Astrocyte of the spinal cord (primary cell): ENCODE results near the gene BCLAF1.

Experiments
- DNase-seq: peaks from one replicate; pipeline ENCODE4 v3.0.0; 2011; ENCODE audit warnings: low read depth, low spot score
- H3K4me3 ChIP-seq: 2 replicates; pipeline ENCODE4 v1.5.1; 2011; ENCODE audit warnings: low read depth, mild to moderate bottlenecking, low read length, moderate library complexity
- CTCF ChIP-seq: IDR thresholded peaks from 2 replicates; pipeline ENCODE4 v1.5.1; 2012; ENCODE audit warnings: low read depth, mild to moderate bottlenecking, low read length, inconsistent platforms
- in situ Hi-C: cut with HindIII; loops from 2 replicates; pipeline ENCODE4 v1.10.0; 2017; ENCODE audit warnings: low sequenced_read_pairs

The BCLAF1 gene

GRCh38 chr6:136282906-136283305, 6.7 kb downstream of the BCLAF1 start:
- DNase-seq: no peak
- in situ Hi-C loops: no loop called here
- no peak for TF ChIP-seq CTCF
- no peak overlapping the region for H3K4me3 ChIP-seq

- no peak for DNase-seq
- in situ Hi-C loops: no loop called here
- H3K4me3 ChIP-seq: no peak overlapping the region
Measured at GRCh38 chr6:136280032-136280609, 9.5 kb downstream of the BCLAF1 start.

GRCh38 chr6:136274062-136274461, 15.6 kb downstream of the BCLAF1 start:
- no peak for TF ChIP-seq CTCF
- in situ Hi-C loops: no loop called here
- DNase-seq: no peak
- no peak overlapping the region for H3K4me3 ChIP-seq

More at GRCh38 chr6:136280032-136280609, 9.5 kb downstream of the BCLAF1 start:
- TF ChIP-seq CTCF: no peak

- H3K4me3 ChIP-seq: no peak overlapping the region
- no peak for TF ChIP-seq CTCF
- DNase-seq: no peak
- in situ Hi-C loops: no loop called here
Measured at GRCh38 chr6:136265101-136265500, 24.5 kb downstream of the BCLAF1 start.

- in situ Hi-C loops: no loop called here
- no peak overlapping the region for H3K4me3 ChIP-seq
- TF ChIP-seq CTCF: no peak
- no peak for DNase-seq
Measured at GRCh38 chr6:136262940-136263339, 26.7 kb downstream of the BCLAF1 start.

GRCh38 chr6:136254851-136255466, 34.7 kb downstream of the BCLAF1 start:
- DNase-seq: no peak
- no peak overlapping the region for H3K4me3 ChIP-seq
- in situ Hi-C loops: no loop called here
- TF ChIP-seq CTCF: no peak
